GM19455 (cell line): ENCODE measurements around the gene SLAMF9.

Source experiments
- ATAC-seq: cut with Tn5 transposase; IDR thresholded peaks from one replicate; pipeline ENCODE4 v1.9.1; 2021; ENCODE audit not compliant: unreplicated experiment

Gene SLAMF9

GRCh38 chr1:159977364-159978106 lies 23.5 kb upstream of the SLAMF9 start:
- no peak for ATAC-seq

- no peak for ATAC-seq
These were observed 20.4 kb upstream of the SLAMF9 start for GRCh38 chr1:159974350-159974965.

GRCh38 chr1:159973350-159973940 lies 19.4 kb upstream of the SLAMF9 start:
- no peak for ATAC-seq

GRCh38 chr1:159972443-159973205 lies 18.6 kb upstream of the SLAMF9 start:
- no peak for ATAC-seq

GRCh38 chr1:159970932-159971342 lies 16.9 kb upstream of the SLAMF9 start:
- no peak for ATAC-seq

- ATAC-seq: no peak
These were observed 14.9 kb upstream of the SLAMF9 start for GRCh38 chr1:159968901-159969300.

- ATAC-seq: no peak
These were observed 11.2 kb upstream of the SLAMF9 start for GRCh38 chr1:159965263-159965662.

GRCh38 chr1:159964144-159964543 lies 10.1 kb upstream of the SLAMF9 start:
- no peak for ATAC-seq

GRCh38 chr1:159962176-159962575 lies 8.1 kb upstream of the SLAMF9 start:
- ATAC-seq: no peak

GRCh38 chr1:159961636-159962035 lies 7.6 kb upstream of the SLAMF9 start:
- no peak for ATAC-seq

- no peak for ATAC-seq
These were observed 6.8 kb upstream of the SLAMF9 start for GRCh38 chr1:159960721-159961381.

GRCh38 chr1:159959451-159959850 lies 5.4 kb upstream of the SLAMF9 start:
- no peak for ATAC-seq

GRCh38 chr1:159958719-159959380 lies 4.8 kb upstream of the SLAMF9 start:
- no peak for ATAC-seq

GRCh38 chr1:159957824-159958268 lies 3.8 kb upstream of the SLAMF9 start:
- no peak for ATAC-seq

- ATAC-seq: no peak
These were observed 1.4 kb upstream of the SLAMF9 start for GRCh38 chr1:159955456-159955855.

- ATAC-seq: no peak
These were observed 1.1 kb downstream of the SLAMF9 start for GRCh38 chr1:159952932-159953331.

GRCh38 chr1:159951551-159951950 lies 2.5 kb downstream of the SLAMF9 start:
- ATAC-seq: no peak

GRCh38 chr1:159951016-159951415 lies 3.0 kb downstream of the SLAMF9 start:
- ATAC-seq: no peak

GRCh38 chr1:159949981-159950381 lies 4.1 kb downstream of the SLAMF9 start:
- ATAC-seq: no peak

GRCh38 chr1:159949123-159949522 lies 4.9 kb downstream of the SLAMF9 start:
- no peak for ATAC-seq
